Lower lobe of right lung (tissue), 2 donors: ENCODE measurements around the gene RELT. TPM values are rescaled to one million over a fixed set of nuclear protein-coding genes. Genes with fewer than 3 reads are reported as not detected.
A peak's percentile ranks its signal among the peaks of the same experiment; 100 is the strongest.

Experiments
- ATAC-seq, 2 donors: fragments of 200-7000 bp; cut with Tn5 transposase; one replicate each; pipeline ENCODE4 v1.9.1; 2020 to 2022; ENCODE audit warnings: mild to moderate bottlenecking in 2 of 2, moderate library complexity in 2 of 2
- DNase-seq: peaks from one replicate; pipeline ENCODE4 v3.0.0-alpha.2; 2020
- H3K27ac ChIP-seq: fragments of 200-600 bp; one replicate; pipeline ENCODE4 v1.8.0; 2022
- H3K27me3 ChIP-seq: fragments of 200-600 bp; one replicate; pipeline ENCODE4 v1.8.0; 2022; ENCODE audit warnings: low read depth
- H3K36me3 ChIP-seq: fragments of 200-600 bp; one replicate; pipeline ENCODE4 v1.8.0; 2022; ENCODE audit warnings: mild to moderate bottlenecking
- H3K4me1 ChIP-seq: fragments of 200-600 bp; one replicate; pipeline ENCODE4 v1.8.0; 2022
- H3K4me3 ChIP-seq: fragments of 200-600 bp; one replicate; pipeline ENCODE4 v1.8.0; 2022; ENCODE audit warnings: mild to moderate bottlenecking
- H3K9me3 ChIP-seq: fragments of 200-600 bp; one replicate; pipeline ENCODE4 v1.8.0; 2022
- intact Hi-C: fragments of 100-400 bp; cut with DNase I; formaldehyde crosslinking; loops from one replicate; pipeline ENCODE4 v1.11.0; 2022
- total RNA-seq: library from RNA; stranded (reverse); fragmentation: NEBNext Ultra II Directional; extraction: Animal tissue kit (Norgen Biotek cat#: 25700); gene quantifications from one replicate; pipeline ENCODE4 v1.2.1, GENCODE V29; 2021
- TF ChIP-seq, protein P1 (sequence below): fragments of 200-600 bp; IDR thresholded peaks from one replicate; pipeline ENCODE4 v1.8.0; 2022; ENCODE audit warnings: antibody characterized with exemption, mild to moderate bottlenecking
- donor health status: DM: no; HTN: yes; CAD: no; lungs with severe emphysema.

Gene RELT
- total RNA-seq, 1 donor from 2014 or later: 15.4 TPM

DNA sequence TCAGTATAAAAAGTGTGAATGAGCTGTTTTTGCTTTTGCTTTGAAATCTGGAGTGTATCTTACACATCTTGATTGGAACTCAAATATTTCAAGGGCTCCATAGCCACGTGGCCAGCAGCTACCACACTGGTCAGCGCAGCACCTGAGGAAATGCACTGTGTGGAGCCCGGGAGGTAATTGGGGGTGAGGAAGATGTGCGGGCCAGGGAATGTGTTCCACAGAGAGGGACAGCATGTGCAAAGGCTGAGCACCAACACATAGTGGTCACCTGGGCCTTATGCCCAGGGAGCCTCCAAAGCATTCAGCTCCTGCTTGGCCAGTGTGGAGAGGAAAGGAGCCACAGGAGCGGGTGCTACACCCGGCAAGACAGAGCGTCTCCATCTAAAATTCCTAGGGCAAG lies 20.8 kb downstream of the RELT start:
- no peak for DNase-seq

DNA sequence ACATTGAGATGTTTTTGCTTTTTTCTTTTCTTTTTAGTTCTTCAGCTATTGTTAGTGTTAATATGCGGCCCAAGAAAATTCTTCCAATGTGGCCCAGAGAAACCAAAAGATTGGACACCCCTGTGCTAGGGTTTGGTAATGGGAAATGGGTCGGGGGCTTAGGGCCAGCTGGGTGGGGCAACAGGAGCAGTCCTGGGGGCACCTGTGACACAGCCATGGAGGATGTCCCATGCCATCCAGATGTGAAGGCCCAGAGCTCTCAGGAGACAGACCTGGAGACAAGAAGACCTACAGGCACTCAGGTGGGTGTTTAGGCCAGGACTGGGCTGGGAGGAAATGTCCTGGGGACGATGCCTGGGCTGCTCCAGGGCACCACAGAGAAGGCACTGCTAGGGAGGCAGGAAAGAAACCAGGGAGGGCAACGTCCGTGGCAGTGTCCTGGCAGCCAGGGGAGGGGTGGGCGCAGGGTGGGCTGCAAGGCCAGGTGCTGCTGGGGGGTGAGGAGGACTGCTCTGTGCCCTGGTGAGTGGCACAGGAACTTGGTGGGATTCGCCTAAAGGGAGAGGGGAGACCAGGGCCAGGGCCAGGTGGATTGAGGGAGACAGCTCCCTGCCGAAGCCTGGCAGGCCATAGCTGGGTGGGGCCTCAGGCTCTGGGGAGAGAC lies 21.4 kb downstream of the RELT start:
- H3K4me1 ChIP-seq: peaks cover 3% of the 10 kb centered on the region

More for the DNA sequence above, 20.8 kb downstream of the RELT start:
- Histone ChIP-seq H3K36me3 (peaks cover 38% of the 10 kb centered on the region), H3K27ac (no peak overlapping the region), H3K27me3 (no peaks in the 10 kb centered on the region), H3K4me3 (no peak overlapping the region), H3K4me1 (peaks cover 3% of the 10 kb centered on the region), H3K9me3 (no peaks in the 10 kb centered on the region)
- intact Hi-C loops: no loop called here
- TF ChIP-seq, protein P1, sequence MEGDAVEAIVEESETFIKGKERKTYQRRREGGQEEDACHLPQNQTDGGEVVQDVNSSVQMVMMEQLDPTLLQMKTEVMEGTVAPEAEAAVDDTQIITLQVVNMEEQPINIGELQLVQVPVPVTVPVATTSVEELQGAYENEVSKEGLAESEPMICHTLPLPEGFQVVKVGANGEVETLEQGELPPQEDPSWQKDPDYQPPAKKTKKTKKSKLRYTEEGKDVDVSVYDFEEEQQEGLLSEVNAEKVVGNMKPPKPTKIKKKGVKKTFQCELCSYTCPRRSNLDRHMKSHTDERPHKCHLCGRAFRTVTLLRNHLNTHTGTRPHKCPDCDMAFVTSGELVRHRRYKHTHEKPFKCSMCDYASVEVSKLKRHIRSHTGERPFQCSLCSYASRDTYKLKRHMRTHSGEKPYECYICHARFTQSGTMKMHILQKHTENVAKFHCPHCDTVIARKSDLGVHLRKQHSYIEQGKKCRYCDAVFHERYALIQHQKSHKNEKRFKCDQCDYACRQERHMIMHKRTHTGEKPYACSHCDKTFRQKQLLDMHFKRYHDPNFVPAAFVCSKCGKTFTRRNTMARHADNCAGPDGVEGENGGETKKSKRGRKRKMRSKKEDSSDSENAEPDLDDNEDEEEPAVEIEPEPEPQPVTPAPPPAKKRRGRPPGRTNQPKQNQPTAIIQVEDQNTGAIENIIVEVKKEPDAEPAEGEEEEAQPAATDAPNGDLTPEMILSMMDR: no peak
- ATAC-seq: peak; percentile 12 to 51

DNA sequence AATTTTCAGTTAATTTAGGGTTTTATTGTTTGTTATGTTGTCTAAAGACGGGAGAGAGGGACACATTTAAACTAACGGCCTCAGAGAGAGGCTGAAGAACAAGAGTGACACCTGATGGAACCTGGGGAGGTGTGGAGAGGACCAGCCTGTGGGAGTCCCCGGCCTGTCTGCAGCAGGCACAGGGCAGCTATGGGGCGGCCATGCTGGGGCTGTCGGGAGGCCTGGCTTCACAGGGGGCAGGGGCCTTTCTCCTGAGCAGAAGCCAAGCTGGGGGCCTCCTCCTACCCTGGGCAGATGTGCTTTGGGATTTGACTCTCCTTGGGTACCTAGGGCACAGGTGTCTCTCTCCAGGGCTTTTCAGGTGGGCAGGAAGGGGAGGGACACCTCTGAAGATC lies 21.9 kb downstream of the RELT start:
- peaks cover 3% of the 10 kb centered on the region for H3K4me1 ChIP-seq
- H3K4me3 ChIP-seq: no peak overlapping the region
- no peak overlapping the region for H3K27ac ChIP-seq
- DNase-seq (no peak), ATAC-seq (no peak)
- H3K36me3 ChIP-seq: peaks cover 29% of the 10 kb centered on the region
- H3K9me3 ChIP-seq: no peaks in the 10 kb centered on the region
- intact Hi-C loops: no loop called here
- no peaks in the 10 kb centered on the region for H3K27me3 ChIP-seq
- TF ChIP-seq, protein P1: no peak

More for the DNA sequence above, 21.4 kb downstream of the RELT start:
- ATAC-seq: no peak
- TF ChIP-seq, protein P1: no peak
- no peaks in the 10 kb centered on the region for H3K27me3 ChIP-seq
- intact Hi-C loops: no loop called here
- no peak for DNase-seq
- no peak overlapping the region for H3K27ac ChIP-seq
- H3K36me3 ChIP-seq: peaks cover 32% of the 10 kb centered on the region
- H3K4me3 ChIP-seq: no peak overlapping the region
- no peaks in the 10 kb centered on the region for H3K9me3 ChIP-seq

DNA sequence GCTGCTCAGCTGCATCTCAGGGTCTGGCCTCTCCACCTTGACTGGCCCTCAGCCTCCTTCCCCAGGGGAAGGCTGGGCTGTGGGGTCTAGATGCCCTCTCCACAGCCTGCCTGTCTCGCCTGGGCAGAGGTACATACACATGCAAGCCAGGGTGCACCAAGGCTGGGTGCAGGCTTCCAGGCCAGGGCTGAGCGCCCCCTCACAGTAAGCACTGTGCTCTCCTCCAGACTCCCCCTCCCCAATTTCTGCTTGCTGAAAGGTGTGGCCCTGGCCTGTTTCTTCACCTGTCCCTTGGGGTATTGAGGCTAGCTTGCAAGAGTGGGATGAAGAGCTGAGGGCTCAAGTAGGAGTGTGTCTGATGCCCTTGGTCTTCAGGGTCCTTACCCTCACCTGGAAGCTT lies 22.5 kb downstream of the RELT start:
- TF ChIP-seq, protein P1: no peak
- intact Hi-C loops: no loop called here
- Histone ChIP-seq H3K9me3 (no peaks in the 10 kb centered on the region), H3K27me3 (no peaks in the 10 kb centered on the region), H3K4me1 (peaks cover 6% of the 10 kb centered on the region), H3K27ac (no peak overlapping the region), H3K4me3 (no peak overlapping the region), H3K36me3 (peaks cover 29% of the 10 kb centered on the region)
- ATAC-seq (no peak), DNase-seq (no peak)

DNA sequence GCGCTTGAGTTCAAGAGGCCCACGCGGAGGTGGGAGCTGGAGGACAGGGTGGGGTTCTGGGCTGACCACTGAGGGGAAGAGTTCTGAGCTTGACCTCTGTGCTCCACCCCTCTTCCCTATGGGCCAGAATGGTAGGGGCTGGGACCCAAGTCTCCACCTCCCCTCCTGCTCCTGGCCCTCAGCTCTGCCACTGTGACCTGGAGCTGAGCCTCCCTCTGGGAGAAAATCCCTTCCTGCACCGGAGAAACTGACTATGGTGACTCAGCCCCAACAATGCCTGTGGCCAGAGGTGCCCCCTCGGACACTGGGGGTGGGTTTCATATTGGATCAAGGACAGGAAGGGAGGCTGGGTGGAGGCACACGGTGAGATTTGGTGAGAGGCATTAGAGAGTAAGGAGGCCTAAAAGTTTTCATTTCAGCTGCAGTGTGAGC lies 23.0 kb downstream of the RELT start:
- no peak for ATAC-seq
- H3K27ac ChIP-seq: no peak overlapping the region
- no peaks in the 10 kb centered on the region for H3K27me3 ChIP-seq
- no peak overlapping the region for H3K4me3 ChIP-seq
- intact Hi-C loops: no loop called here
- no peak for DNase-seq
- peaks cover 24% of the 10 kb centered on the region for H3K36me3 ChIP-seq
- no peaks in the 10 kb centered on the region for H3K9me3 ChIP-seq
- H3K4me1 ChIP-seq: peaks cover 11% of the 10 kb centered on the region
- TF ChIP-seq, protein P1: no peak
